HG03565 (cell line): ENCODE data around the gene PTGDR2.

Source experiments
- ATAC-seq: cut with Tn5 transposase; IDR thresholded peaks from one replicate; pipeline ENCODE4 v1.9.1; 2021; ENCODE audit warnings: mild to moderate bottlenecking, moderate library complexity; ENCODE audit not compliant: unreplicated experiment

PTGDR2 gene

DNA sequence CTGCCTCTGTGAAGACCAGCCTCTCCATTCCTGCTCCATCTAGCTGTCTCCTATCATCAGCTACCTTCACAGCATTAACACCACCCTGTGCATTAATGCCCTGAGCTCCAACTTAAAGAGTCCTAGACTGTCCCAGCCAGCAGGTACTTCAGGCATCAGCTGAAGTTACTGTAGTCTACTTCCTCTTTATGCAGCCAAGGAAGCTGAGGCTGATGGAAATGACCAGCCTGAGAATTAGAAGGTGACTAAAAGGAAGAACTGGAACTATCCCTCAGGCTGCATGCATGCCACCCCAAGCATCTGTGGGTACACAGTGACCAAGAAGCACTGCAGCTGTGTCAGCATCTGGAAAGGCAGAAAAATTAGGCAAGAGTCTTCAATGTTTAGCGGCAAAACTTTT is 42.4 kb downstream of the PTGDR2 start:
- no peak for ATAC-seq

- ATAC-seq = no peak
Observed at GRCh38 chr11:60810569-60810968, 45.2 kb downstream of the PTGDR2 start.

GRCh38 chr11:60810151-60810550 is 45.6 kb downstream of the PTGDR2 start:
- ATAC-seq = no peak

- ATAC-seq = no peak
Observed at GRCh38 chr11:60809691-60810090, 46.1 kb downstream of the PTGDR2 start.

GRCh38 chr11:60809249-60809648 is 46.5 kb downstream of the PTGDR2 start:
- no peak for ATAC-seq

- ATAC-seq = no peak
Observed at GRCh38 chr11:60803273-60803936, 52.3 kb downstream of the PTGDR2 start.

- no peak for ATAC-seq
Observed at GRCh38 chr11:60801194-60801593, 54.6 kb downstream of the PTGDR2 start.
